ENCODE results near the gene RALGAPA2. TPM values are rescaled to one million over a fixed set of nuclear protein-coding genes. Genes with fewer than 3 reads are reported as not detected.

Gene RALGAPA2
- total RNA-seq, 4 donors from 2014 or later = 54.3 to 67.6 (median 60.3) TPM

DNA sequence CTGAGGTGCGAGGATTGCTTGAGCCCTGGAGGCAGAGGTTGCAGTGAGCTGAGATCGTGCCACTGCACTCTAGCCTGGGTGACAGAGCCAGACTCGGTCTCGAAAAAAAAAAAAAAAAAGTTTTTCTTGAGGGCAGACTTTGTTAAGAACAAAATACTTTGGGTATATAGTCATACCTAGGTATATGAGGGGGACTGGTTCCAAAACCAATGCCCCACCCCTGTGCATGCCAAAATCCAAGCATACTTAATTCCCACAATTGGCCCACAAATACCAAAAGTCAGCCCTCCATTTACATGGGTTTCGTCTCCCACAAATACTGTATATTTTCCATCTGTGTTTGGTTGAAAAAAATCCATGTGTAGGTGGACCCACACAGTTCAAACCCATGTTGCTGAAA, 224.6 kb downstream of the RALGAPA2 start:
- H3K9me3 ChIP-seq = no peaks in the 10 kb centered on the region

GRCh38 chr20:20483328-20483727, 229.1 kb downstream of the RALGAPA2 start:
- no peaks in the 10 kb centered on the region for H3K27me3 ChIP-seq
- H3K4me1 ChIP-seq = no peaks in the 10 kb centered on the region
- no peak for DNase-seq
- no peak for TF ChIP-seq CTCF (IDR thresholded peaks at IDR 0.05)
- no peaks in the 10 kb centered on the region for H3K9me3 ChIP-seq
- no peak overlapping the region for H3K27ac ChIP-seq
- H3K4me3 ChIP-seq = no peak overlapping the region
- H3K36me3 ChIP-seq = peaks cover 0 to 17% (median 0%) of the 10 kb centered on the region in 3 donors

More for the DNA sequence above, 224.6 kb downstream of the RALGAPA2 start:
- no peak for DNase-seq
- H3K27me3 ChIP-seq = no peaks in the 10 kb centered on the region
- no peak overlapping the region for H3K27ac ChIP-seq
- peaks cover 0 to 33% (median 0%) of the 10 kb centered on the region in 3 donors for H3K36me3 ChIP-seq
- TF ChIP-seq POLR2A (IDR thresholded peaks at IDR 0.05) = no peak
- no peak for TF ChIP-seq CTCF (IDR thresholded peaks at IDR 0.05)
- H3K4me3 ChIP-seq = no peak overlapping the region
- no peaks in the 10 kb centered on the region for H3K4me1 ChIP-seq

- TF ChIP-seq CTCF (IDR thresholded peaks at IDR 0.05) (no peak), POLR2A (IDR thresholded peaks at IDR 0.05) (no peak)
These were observed 230.0 kb downstream of the RALGAPA2 start for GRCh38 chr20:20482453-20482852.

DNA sequence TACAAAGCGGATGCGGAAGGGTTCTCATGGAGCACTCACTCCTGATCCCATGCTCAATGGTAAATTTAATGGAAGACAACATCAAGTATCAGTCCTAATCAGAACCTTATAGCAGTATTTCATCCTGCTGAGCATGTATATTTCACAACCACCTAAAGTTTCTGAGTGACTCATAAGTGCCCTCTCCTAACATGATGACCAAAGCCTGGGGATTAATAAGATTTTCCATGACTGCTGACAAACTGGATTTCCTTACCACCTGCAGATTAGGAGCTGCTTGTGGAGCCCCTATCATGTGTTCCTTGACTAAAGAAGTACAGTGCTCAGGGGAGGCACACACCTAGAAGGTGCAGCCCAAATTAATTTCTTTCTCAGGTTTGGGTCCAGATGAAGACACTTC, 231.8 kb downstream of the RALGAPA2 start:
- H3K27ac ChIP-seq = no peak overlapping the region
- no peaks in the 10 kb centered on the region for H3K27me3 ChIP-seq
- no peak overlapping the region for H3K4me3 ChIP-seq
- no peaks in the 10 kb centered on the region for H3K9me3 ChIP-seq
- DNase-seq = no peak
- no peak for TF ChIP-seq POLR2A (IDR thresholded peaks at IDR 0.05)
- TF ChIP-seq CTCF (IDR thresholded peaks at IDR 0.05) = no peak
- peaks cover 0 to 15% (median 0%) of the 10 kb centered on the region in 3 donors for H3K36me3 ChIP-seq
- H3K4me1 ChIP-seq = no peaks in the 10 kb centered on the region

More at GRCh38 chr20:20482453-20482852, 230.0 kb downstream of the RALGAPA2 start:
- DNase-seq = no peak
- no peaks in the 10 kb centered on the region for H3K4me1 ChIP-seq
- peaks cover 0 to 13% (median 0%) of the 10 kb centered on the region in 3 donors for H3K36me3 ChIP-seq
- no peak overlapping the region for H3K4me3 ChIP-seq
- no peak overlapping the region for H3K27ac ChIP-seq
- H3K27me3 ChIP-seq = no peaks in the 10 kb centered on the region
- H3K9me3 ChIP-seq = no peaks in the 10 kb centered on the region

GRCh38 chr20:20480126-20480525, 232.3 kb downstream of the RALGAPA2 start:
- Histone ChIP-seq H3K4me1 (no peaks in the 10 kb centered on the region), H3K27me3 (no peaks in the 10 kb centered on the region), H3K9me3 (no peaks in the 10 kb centered on the region), H3K4me3 (no peak overlapping the region), H3K27ac (no peak overlapping the region), H3K36me3 (peaks cover 0 to 15% (median 0%) of the 10 kb centered on the region in 3 donors)
- DNase-seq = no peak
- TF ChIP-seq POLR2A (IDR thresholded peaks at IDR 0.05) (no peak), CTCF (IDR thresholded peaks at IDR 0.05) (no peak)

Data from Peyer's patch (tissue), 4 donors.